Head of caudate nucleus (tissue), 42 donors: ENCODE measurements around the gene RASL10B.
"Not testable (repeated sequence)": the region's sequence is repeated elsewhere in the genome, so short reads cannot be mapped to it uniquely, and the experiment has no call there.

Source experiments
- DNase-seq, 42 donors: peaks; one replicate each; pipeline versions ENCODE4 v3.0.0 to v3.0.0-alpha.2; 2020 to 2021; ENCODE audit warnings: mixed read lengths in 7 of 42
- intact Hi-C: fragments of 100-400 bp; cut with DNase I; formaldehyde crosslinking; loops from one replicate; pipeline ENCODE4 v1.15.0; 2022

Gene RASL10B, protein sequence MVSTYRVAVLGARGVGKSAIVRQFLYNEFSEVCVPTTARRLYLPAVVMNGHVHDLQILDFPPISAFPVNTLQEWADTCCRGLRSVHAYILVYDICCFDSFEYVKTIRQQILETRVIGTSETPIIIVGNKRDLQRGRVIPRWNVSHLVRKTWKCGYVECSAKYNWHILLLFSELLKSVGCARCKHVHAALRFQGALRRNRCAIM

GRCh38 chr17:35731239-35731916 is at the start of gene RASL10B:
RASL10B (plus strand) TSS chr17:35731639; CDS start chr17:35735185, 3,546 bp downstream.
- intact Hi-C loops = no loop called here
- DNase-seq = peak; percentile 57 to 92 (median 82)

DNA sequence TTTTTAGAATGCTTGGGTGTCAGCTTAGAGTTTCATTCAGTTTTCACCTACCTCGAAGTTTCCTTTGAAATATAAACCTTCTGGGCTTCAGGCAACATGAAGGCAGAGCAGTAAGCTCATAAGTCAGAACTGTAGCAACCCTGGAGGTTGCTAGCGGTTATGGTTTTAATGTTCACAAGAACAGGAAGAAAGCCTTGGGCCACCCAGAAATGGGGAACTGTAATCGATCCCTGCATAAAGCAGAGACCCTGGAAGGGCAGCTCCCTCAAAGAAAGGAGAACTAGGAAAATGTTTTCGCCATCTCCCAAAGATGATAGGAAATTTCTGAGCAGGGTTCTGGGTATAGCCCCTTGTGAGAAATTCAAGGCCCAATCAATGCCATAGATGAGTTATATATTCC is 47.8 kb upstream of the RASL10B start:
- DNase-seq = no peak
- intact Hi-C loops = no loop called here

- peak in 1 of 42 donors; percentile 12 for DNase-seq
- intact Hi-C loops = no loop called here
These were observed 47.2 kb upstream of the RASL10B start for GRCh38 chr17:35684055-35684802.

GRCh38 chr17:35692512-35693210 is 38.8 kb upstream of the RASL10B start:
- no peak for DNase-seq
- intact Hi-C loops = no loop called here

DNA sequence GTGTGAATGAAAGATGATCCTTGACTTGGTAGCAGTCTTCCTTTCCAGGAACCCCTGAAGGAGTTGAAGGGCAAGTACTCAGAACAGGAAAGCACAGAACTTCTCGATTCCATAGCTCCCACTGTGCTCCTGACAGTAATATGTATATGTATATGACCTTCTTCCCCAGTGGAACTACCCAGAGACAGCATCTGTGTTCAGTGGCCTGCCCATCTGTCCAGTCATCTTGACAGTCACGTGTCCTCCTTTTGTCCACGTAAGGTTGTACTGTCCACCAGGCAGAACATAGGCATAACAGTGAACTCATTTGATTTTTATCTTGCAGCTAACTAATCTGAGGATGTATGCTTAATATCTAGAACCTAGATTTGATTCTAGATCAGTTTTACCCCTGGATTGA is 37.8 kb upstream of the RASL10B start:
- intact Hi-C loops = no loop called here
- no peak for DNase-seq

DNA sequence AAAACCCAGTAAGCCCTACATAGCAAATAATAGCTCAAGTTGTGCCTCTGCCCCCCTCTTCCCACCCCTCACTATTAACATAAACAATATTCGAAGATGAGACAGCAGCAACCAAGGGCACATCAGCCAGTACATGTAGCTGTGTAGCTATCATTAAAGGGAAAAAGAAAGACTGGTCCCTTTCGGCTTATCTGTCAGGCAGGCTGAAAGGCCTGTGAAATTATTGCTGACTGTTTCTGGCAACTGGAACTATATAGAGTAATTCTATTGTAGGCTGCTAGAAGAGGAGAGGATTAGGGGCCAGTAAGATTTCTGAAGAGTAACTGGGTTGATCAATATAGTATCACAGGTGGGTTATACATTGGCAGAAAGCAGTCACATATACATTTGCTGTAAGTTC is 36.5 kb upstream of the RASL10B start:
- no peak for DNase-seq
- intact Hi-C loops = no loop called here

DNA sequence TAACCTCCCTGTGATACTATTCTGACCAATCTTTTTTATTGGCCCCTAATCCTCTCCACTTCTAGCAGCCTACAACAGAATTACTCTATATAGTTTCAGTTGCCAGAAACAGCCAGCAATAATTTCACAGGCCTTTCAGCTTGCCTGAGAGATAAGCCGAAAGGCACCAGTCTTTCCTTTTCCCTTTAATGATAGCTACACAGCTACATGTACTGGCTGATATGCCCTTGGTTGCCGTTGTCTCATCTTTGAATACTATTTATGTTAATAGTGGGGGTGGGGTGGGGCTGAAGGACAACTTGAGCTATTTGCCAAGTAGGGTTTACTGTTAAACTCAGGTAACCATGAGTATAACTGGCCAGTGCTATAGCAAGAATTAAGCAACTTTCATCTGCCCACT is 35.8 kb upstream of the RASL10B start:
- intact Hi-C loops = no loop called here
- DNase-seq = no peak

DNA sequence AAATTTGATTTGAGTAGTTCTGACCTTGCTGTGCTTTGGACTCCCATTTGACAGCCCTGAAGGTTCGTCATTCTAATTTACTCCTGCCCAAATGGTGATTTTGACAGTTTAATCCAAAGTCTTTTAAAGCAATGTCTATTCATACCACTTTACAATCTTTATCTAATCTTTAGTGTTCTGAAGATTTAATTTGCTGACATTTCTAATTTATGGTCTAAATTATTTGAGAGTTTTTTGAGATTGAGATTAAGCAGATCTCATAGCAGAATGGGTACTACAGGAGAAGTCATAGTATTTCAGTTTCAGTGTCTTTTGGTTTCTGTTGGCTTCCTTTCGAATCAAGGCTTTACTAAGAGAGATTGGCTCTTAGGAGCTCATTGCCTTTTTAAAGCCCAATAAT is 32.6 kb upstream of the RASL10B start:
- intact Hi-C loops = no loop called here
- DNase-seq = no peak

GRCh38 chr17:35700150-35700549 is 31.3 kb upstream of the RASL10B start:
- intact Hi-C loops = no loop called here
- peak in 1 of 42 donors; percentile 17 for DNase-seq

GRCh38 chr17:35701491-35701890 is 29.9 kb upstream of the RASL10B start:
- no peak for DNase-seq
- intact Hi-C loops = no loop called here

DNA sequence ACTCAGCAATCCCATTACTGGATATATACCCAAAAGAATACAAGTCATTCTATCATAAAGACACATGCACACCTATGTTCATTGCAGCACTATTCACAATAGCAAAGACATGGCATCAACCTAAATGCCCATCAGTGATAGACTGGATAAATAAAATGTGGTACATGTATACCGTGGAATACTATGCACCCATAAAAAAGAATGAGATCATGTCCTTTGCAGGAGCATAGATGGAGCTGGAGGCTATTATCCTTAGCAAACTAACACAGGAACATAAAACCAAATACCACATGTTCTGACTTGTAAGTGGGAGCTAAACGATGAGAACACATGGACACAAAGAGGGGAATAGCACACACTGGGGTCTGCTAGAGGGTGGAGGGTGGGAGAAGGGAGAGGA is 28.1 kb upstream of the RASL10B start:
- DNase-seq, intact Hi-C loops: not testable (repeated sequence)

DNA sequence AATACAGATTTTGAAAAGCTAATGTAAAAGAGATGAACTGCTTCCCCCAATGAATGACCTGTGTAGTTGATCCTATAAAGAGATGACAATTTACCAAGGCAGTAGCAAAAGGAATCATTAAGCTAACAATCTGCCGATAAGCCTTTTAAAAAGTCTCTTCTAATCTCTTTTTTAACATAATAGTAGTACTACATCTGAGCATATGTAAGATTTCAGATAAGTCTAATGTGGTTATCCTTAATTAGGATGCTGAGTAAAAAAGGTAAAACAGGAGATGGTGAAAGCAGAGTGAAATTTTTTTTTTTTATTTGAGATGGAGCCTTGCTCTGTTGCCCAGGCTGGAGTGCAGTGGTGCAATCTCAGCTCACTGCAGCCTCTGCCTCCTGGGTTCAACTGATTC is 26.2 kb upstream of the RASL10B start:
- DNase-seq = no peak
- intact Hi-C loops = no loop called here

GRCh38 chr17:35705705-35706104 is 25.7 kb upstream of the RASL10B start:
- no peak for DNase-seq
- intact Hi-C loops = no loop called here

DNA sequence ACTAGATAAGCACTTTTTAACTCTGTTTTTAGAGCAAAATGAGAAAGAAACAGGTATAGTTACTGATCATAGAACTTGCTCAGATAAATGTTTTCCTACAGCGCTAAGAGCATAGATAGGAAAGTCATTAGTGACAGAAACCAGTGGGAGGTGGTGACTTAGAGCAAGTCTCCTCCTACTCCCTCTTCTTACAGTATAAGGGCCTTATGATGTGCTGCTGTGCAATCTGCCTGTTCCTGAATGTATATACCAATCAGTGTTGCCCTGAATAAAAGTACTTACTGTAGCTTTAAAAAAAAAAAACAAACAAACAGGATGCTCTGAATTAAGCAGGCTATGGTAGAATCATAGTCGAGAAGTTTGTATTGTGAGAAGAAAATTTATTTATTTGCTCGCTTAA is 23.3 kb upstream of the RASL10B start:
- DNase-seq = peak in 5 of 42 donors; percentile 20 to 68 (median 35)
- intact Hi-C loops = no loop called here

DNA sequence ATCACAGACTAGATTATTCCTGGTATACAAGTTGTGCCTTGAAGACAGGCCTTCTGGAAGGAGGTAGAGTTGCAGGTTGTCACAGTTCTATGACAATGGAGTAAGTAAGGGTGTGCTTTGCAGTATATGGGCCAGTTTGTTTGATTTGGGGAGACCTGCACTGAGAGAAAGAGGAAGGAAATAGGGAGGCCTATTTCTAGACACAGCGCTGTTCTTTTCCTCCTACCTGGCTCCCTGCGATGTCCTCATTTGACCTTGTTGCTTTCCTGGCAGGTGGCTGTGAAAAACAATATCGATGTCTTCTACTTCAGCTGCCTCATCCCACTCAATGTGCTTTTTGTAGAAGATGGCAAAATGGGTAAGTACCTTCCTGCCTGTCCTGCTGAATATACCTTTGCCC is 22.5 kb upstream of the RASL10B start:
- intact Hi-C loops = no loop called here
- DNase-seq = peak in 1 of 42 donors; percentile 39

DNA sequence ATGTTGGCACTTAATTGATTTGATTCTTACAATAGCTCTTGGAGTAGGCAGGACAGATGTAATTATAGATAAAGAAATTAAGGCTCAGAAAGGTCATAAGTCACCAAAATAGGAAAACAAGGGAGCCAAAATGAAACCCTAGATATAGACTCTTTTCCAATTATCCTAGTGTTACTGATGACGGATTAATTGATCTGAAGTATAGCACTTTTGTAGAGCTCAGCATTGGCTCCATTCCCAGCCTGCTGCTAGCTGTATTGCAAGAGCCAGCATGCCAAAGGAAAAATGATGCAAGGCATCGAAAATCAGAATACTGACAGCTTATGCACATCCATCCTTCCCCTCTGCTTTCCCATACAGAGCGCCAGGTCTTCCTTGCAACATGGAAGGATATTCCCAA is 21.6 kb upstream of the RASL10B start:
- intact Hi-C loops = no loop called here
- peak in 4 of 42 donors; percentile 26 to 51 (median 34) for DNase-seq

GRCh38 chr17:35710950-35711349 is 20.5 kb upstream of the RASL10B start:
- DNase-seq = no peak
- intact Hi-C loops = no loop called here

- DNase-seq = no peak
- intact Hi-C loops = no loop called here
These were observed 18.2 kb upstream of the RASL10B start for GRCh38 chr17:35713069-35713728.

DNA sequence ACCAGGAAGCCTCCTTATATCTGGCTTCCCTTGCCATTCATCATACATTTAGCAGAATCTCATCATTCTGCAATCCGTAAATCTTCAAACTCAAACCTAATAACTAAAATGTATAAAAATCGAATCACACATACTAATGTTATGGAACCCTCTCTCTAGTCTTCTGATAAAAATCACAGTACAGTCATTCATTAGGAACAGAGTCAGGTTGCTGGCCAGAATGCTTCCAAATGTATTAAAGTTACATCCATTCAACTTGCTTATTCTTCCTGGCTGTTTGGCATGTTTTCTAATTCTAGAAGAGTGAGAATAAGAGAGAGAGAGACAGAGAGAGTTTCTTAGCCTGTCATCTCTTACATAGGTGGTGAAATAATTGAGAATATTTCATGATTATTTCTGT is 16.5 kb upstream of the RASL10B start:
- DNase-seq = no peak
- intact Hi-C loops = no loop called here
